GM12892 (cell line): ENCODE measurements around the gene ACTR1A. TPM values are rescaled to one million over a fixed set of nuclear protein-coding genes. Genes with fewer than 3 reads are reported as not detected.

Source experiments
- DNase-seq: peaks from one replicate; pipeline ENCODE4 v3.0.0; 2011; ENCODE audit not compliant: insufficient read length
- FAIRE-seq: peaks from 2 replicates; lab custom pipeline; 2011; peaks lifted over from hg19 to GRCh38; lab: Jason Lieb, UNC
- POLR2A ChIP-seq: IDR thresholded peaks from 2 replicates; pipeline ENCODE4 v1.6.1; 2011; ENCODE audit warnings: low read depth, low read length, control low read depth
- POLR2AphosphoS5 ChIP-seq: IDR thresholded peaks from 2 replicates; pipeline ENCODE4 v1.6.1; 2011; ENCODE audit warnings: low read depth, low read length, control low read depth
- TAF1 ChIP-seq: IDR thresholded peaks from 2 replicates; pipeline ENCODE4 v1.6.1; 2011; ENCODE audit warnings: low read depth, mild to moderate bottlenecking, control low read depth, low read length, borderline replicate concordance
- polyA plus RNA-seq: library from polyadenylated mRNA; unstranded; fragments of >200 nt; gene quantifications from one replicate; pipeline ENCODE4 v1.2.1, GENCODE V29; 2012; ENCODE audit warnings: missing spikeins, inconsistent platforms; ENCODE audit not compliant: missing spikeins

Gene ACTR1A
- polyA plus RNA-seq = 30.7 TPM

DNA sequence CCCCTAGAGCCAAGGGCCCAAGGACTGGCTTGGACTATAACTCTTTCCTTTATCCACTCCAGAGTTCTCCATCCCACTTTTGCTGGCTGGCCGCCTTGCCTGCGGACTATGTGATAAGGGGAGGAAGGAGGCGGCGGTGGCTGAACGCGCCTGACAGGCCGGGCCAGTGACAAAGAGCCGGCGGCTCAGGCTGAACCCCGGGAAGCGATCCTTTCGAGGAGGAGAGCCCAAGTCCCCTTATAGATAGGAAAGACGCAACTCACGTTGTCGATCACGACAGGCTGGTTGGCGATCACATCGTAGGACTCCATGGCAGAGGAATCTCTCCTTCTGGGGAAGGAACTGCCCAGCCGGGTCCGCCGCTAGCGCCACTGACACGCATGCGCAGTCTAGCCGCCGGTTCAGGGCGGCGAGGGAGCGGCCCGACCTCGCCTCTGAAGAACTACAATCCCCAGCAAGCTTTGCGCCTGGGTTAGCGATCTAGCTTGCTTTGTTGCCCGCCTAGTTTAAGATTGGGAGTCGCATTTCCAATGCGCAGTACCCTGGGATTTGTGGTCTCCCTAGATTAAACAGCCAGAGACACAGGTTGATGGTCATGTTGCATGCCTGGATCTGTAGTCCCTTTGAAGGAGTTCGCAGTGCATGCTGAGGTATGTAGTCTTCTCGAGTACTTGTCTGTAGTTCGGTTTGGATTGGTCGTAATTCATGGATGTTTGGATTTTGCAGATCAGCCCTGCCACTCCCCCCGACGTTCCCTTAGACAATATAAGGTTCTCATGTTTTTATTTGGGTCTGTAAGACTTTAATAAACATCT is at the start of gene ACTR1A:
Gene ACTR1A, minus strand, starts transcription at position 376 of the 815 bp plus-strand sequence. Its CDS starts 65 bp downstream, at position 311.
- peak; percentile 75 for DNase-seq
- TF ChIP-seq TAF1 (0 out of 2 replicates have a peak, but pooled peaks have one; percentile 43), POLR2AphosphoS5 (peak; percentile 60), POLR2A (peak; percentile 64)
- FAIRE-seq = peak; percentile 99

DNA sequence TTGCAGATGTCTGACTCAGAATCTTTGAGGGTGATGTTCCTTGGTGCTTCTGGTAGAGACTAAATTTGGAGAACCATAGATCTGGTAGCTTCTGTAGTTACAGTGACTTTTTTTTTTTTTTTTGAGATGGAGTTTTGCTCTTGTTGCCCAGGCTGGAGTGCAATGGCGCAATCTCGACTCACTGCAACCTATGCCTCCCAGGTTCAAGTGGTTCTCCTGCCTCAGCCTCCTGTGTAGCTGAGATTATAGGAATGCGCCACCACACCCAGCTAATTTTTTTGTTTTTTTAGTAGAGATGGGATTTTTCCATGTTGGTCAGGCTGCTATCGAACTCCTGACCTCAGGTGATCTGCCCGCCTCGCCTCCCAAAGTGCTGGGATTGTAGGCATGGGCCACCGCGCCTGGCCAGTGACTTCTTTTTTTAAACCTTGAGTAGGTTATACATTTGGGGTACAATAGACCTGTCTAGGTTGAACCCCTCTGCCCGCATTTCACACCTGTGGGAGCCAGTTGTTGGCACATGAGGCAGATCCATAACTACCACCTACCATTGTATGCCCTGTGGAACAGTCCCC is 48.2 kb upstream of the ACTR1A start:
- no peak for TF ChIP-seq TAF1
- TF ChIP-seq POLR2AphosphoS5 = no peak
- no peak for TF ChIP-seq POLR2A
- DNase-seq (no peak), FAIRE-seq (no peak)

DNA sequence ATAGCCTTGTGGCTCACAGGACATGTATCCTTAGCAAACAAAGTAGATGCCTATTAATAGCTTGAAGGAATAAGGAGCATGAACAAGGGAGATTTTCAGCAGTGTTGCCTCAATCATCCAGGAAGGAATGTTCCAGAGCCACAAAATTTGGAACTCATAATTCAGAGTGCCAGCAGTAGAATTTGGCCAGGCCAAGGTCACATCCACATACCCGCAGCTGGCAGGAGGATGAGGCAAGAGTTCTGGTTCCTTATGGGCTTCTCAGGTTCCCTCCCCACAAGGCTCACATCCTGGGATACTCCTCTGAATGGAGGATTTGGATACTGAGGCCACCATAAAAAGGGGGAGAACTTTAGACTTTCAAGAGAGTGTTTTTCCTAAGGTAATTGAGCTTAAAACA is 47.0 kb upstream of the ACTR1A start:
- TF ChIP-seq TAF1 (no peak), POLR2A (no peak), POLR2AphosphoS5 (no peak)
- DNase-seq (no peak), FAIRE-seq (no peak)

DNA sequence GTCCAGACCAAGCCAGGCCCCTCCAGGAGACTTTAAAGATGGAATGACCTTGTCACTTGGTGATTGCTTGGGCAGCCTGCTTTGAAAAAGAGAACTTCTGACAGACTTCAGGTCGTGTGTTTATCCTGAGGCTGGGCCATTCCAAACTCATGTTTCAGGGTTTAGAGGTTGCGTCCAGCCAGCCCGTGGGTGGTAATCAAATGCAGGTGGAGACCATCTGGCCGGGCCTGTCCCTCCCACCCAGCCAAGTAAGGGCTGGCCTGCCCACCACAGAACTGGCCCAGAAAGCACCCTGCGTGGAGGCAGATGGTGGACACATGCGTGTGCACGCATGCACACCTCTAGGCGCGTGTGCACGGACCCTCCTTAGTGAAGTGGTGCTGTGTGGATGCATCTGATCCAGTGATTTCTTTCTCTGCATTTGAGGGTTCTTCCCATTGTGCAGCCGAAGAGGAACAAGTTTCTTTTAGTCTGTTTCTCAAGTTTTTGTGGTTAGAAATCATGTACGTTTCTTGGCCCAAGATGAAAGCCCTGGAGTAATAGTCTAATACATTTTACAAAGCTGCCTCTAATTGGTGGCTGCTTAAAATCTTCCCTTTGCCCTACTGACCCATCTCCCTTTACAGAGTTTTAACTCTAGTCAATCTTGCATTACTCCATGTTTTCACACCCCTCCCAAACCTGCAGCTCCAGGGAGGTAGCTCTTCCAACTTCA is 44.3 kb upstream of the ACTR1A start:
- DNase-seq (no peak), FAIRE-seq (peak; percentile 21)
- TF ChIP-seq TAF1 = no peak
- TF ChIP-seq POLR2A = no peak
- TF ChIP-seq POLR2AphosphoS5 = no peak

DNA sequence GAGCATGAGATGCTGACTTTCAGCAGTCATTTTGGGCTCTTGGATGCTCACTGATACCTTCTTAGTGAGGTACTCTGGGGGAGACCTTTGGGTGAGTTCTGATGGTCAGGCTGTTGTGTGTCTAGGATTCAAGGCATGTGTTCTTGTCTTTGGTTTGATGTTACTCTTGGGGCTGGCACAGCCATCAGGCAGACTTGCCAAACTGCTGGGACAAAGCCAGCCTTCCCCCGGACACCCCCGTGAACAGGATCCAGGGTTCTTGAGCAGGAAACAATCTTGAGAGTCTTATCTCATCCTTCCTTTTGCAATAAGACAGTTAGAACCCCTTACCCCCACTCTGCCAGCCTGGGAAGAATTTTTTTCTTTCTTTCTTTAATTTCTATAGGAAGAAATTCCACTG is 43.5 kb upstream of the ACTR1A start:
- FAIRE-seq (no peak), DNase-seq (no peak)
- TF ChIP-seq POLR2AphosphoS5 (no peak), TAF1 (no peak), POLR2A (no peak)

DNA sequence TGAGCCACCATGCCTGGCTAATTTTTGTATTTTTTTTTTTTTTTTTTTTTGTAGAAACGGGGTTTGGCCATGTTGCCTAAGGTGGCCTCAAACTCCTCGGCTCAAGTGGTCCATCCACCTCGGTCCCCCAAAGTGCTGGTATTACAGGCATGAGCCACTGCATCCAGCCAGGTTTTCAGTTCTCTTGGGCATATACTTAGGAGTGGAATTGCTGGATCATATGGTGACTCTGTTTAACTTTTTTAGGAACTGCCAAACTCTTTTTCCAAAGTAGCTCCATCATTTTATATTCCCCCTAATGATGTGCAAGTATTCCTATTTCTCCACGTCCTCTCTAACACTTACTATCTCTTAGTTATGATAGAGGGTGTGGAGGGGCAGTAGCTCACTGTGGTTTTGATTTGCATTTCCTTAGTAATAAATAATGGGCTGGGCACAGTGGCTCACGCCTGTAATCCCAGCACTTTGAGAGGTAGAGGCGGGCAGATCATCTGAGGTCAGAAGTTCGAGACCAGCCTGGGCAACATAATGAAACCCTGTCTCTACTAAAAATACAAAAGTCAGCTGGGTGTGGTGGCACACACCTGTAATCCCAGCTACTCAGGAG is 42.9 kb upstream of the ACTR1A start:
- TF ChIP-seq POLR2A = no peak
- TF ChIP-seq POLR2AphosphoS5 = no peak
- no peak for TF ChIP-seq TAF1
- FAIRE-seq (no peak), DNase-seq (no peak)

DNA sequence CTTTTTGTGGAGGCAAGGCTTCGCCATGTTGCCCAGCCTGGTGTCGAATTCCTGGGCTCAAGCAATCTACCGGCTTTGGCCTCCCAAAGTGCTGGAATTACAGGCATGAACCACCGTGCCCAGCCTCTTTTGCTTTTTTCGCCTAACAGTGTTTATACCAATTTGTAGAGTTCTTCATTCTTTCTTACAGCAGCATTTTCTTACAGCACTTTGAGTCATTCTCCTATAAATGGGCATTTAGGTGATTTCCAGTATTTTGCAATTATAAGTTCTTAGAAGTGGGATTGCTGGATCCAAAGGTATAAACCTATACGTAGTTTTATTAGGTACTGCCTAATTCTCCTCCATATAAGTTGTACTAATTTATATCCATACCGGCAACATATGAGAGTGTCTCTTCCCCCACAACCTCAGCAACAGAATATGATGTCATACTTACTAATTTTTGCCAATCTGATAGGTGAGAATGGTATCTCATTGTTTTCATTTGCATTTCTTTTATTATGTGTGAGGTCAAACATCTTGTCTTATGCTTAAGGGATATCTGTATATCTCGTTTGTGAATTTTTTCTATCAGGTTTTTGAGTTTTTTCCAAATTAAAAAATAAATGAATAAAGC is 40.4 kb upstream of the ACTR1A start:
- FAIRE-seq = no peak
- no peak for DNase-seq
- TF ChIP-seq TAF1 (no peak), POLR2AphosphoS5 (no peak), POLR2A (no peak)

DNA sequence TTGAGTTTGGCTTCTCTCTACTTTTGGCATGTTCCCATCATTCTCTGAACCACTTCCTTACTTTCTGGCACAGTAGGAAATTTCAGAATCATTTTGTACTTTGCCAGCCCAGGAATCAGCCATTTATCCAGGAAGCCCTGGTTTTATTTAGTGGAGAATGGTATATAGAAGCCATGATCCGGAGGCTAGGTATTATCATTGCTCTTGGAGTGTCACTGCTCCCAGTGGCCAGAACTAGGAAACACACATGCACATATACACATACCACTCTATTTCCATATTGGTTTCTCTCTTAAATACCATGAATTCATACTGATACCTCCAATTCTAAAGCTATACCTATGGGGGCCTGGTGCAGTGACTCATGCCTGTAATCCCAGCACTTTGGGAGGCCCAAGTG is 37.5 kb upstream of the ACTR1A start:
- TF ChIP-seq POLR2AphosphoS5 (no peak), TAF1 (no peak), POLR2A (no peak)
- no peak for FAIRE-seq
- DNase-seq = no peak

DNA sequence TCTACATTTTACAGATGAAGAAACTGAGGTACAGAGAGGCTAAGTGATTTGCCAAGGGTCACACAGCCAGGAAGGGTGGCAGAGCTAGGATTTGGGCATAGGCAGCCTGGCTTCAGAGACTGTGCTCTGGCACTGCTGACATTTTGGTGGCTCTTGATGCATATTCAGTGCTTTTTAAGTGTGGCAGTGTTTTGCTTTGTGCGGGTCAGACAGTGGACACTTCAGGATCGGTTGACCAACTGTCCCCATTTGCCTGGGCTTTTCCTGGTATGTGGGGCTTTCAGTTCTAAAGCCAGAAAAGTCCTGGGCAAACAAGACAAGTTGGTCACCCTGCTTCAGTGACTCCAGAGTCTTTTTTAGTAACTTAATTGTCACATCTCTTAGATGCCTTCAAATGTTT is 36.3 kb upstream of the ACTR1A start:
- FAIRE-seq = no peak
- no peak for TF ChIP-seq POLR2AphosphoS5
- no peak for TF ChIP-seq POLR2A
- TF ChIP-seq TAF1 = no peak
- DNase-seq = no peak

DNA sequence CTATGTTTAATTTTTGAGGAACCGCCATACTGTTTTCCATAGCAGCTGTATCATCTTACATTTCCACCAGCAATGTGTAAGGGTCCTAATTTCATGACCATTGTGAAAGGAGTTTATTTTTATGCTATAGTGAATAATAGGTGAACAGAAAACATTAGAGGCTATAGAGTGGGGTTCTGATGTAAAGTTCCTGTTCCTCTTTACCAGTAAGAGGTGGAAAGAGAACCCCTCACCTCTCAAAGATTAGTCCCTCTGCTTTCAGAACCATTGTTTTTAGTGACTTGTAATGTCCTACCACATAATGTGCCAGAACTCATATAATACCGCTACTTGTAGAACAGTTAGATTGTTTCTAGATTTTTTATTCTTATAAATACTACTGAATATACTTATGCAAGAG is 35.4 kb upstream of the ACTR1A start:
- DNase-seq (no peak), FAIRE-seq (no peak)
- TF ChIP-seq POLR2AphosphoS5 (no peak), POLR2A (no peak), TAF1 (no peak)

DNA sequence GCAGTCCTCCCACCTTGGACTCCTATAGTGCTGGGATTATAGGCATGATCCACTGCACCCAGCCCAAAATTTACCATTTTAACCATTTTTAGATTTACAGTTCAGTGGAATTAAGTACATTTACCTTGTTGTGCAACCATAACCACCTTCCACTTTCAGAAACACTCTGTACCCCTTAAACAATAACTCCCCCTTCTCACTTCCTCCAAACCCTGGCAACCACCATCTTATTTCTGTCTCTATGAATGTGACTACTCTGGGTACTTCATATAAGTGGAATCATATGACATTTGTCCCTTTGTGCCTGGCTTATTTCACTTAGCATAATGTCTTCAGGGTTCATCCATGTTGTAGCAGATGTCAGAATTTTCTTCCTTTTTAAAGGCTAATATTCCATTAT is 34.9 kb upstream of the ACTR1A start:
- DNase-seq (no peak), FAIRE-seq (peak; percentile 82)
- TF ChIP-seq POLR2A = no peak
